ENCODE data around the gene MAPK8IP2. TPM values are rescaled to one million over a fixed set of nuclear protein-coding genes. Genes with fewer than 3 reads are reported as not detected.

Gene MAPK8IP2
- total and polyA plus RNA-seq, 2 of the 4 experiments (the other 2 are of a cell fraction) = under 0.01 to 0.14 TPM

DNA sequence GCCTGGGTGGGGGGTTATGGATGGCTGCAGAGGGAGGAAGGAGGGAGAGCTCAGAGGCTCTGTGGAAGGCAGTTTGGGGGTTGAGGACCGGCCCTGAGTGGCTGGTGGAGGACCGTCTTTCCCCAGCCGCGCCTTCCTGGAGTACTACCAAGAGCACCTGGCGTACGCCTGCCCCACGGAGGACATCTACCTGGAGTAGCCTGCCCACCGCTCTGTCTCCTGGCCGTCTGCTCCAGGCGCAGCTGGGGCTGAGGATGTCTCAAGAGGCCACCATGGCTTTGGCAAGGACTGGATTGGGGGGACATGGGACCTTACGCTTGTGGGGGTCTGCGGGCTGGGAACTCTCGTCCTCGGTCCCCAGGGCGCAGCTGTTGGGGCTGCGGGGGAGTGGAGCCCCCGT lies 10.0 kb downstream of the MAPK8IP2 start:
- Histone ChIP-seq H3K27me3 (ENCODE audit: control insufficient read depth, insufficient read depth, low read length) (peaks cover 59% of the 10 kb centered on the region), H2BK120ac (ENCODE audit: low read depth, low read length) (no peak overlapping the region), H3K79me1 (ENCODE audit: low read depth in 1 of 2, low read length in 2 of 2) (no peaks in the 10 kb centered on the region), H2AFZ (replicated peaks; ENCODE audit: low read length, poor library complexity) (no peak overlapping the region), H3K18ac (ENCODE audit: low read depth, low read length) (no peak overlapping the region), H3K56ac (ENCODE audit: extremely low read depth, insufficient read depth, low read length) (no peak overlapping the region), H3K4ac (ENCODE audit: low read depth, low read length) (no peak overlapping the region), H3K14ac (replicated peaks; ENCODE audit: low read depth, low read length) (no peak overlapping the region), H2BK15ac (ENCODE audit: low read depth, low read length) (no peak overlapping the region), H2BK20ac (ENCODE audit: low read depth, low read length) (no peak overlapping the region), H3K36me3 (ENCODE audit: control insufficient read depth, insufficient read depth, low read length) (no peaks in the 10 kb centered on the region), H4K20me1 (ENCODE audit: insufficient read depth, low read length) (no peaks in the 10 kb centered on the region; the same call in 1 of the 2 replicates), H3K9me3 (ENCODE audit: control insufficient read depth, insufficient read depth, low read length) (no peaks in the 10 kb centered on the region), H2AK5ac (ENCODE audit: low read depth, low read length) (no peak overlapping the region), H2AK9ac (replicated peaks; ENCODE audit: low read depth, low read length, poor library complexity) (no peak overlapping the region), H4K8ac (ENCODE audit: low read depth in 2 of 2, low read length in 2 of 2) (no peak overlapping the region), H3K4me1 (ENCODE audit: control insufficient read depth, insufficient read depth, low read length) (no peaks in the 10 kb centered on the region), H3K4me3 (ENCODE audit: insufficient read depth, low read depth, low read length) (no peak overlapping the region), H3K23ac (ENCODE audit: low read depth, low read length) (no peak overlapping the region), H2BK5ac (ENCODE audit: low read depth, low read length, poor library complexity, severe bottlenecking) (no peak overlapping the region), H4K5ac (ENCODE audit: low read depth, low read length) (no peak overlapping the region), H3K9me1 (ENCODE audit: insufficient read depth, low read length) (no peaks in the 10 kb centered on the region), H3K27ac (ENCODE audit: insufficient read depth, low read length) (no peak overlapping the region), H4K91ac (ENCODE audit: insufficient read depth, low read depth, low read length) (no peak overlapping the region), H3K4me2 (ENCODE audit: low read depth, low read length) (no peak overlapping the region), H3K9ac (ENCODE audit: low read depth, low read length) (no peak overlapping the region)
- intact Hi-C loops (cut with micrococcal nuclease) = no loop called here
- ATAC-seq (ENCODE audit: low read depth) (no peak), DNase-seq (no peak)
- ChIA-PET CTCF (no interaction called here), POLR2A (ENCODE audit: unreplicated experiment) (no interaction called here)
- no peak for TF ChIP-seq POLR2A (IDR thresholded peaks at IDR 0.05; ENCODE audit: low read depth, low read length)
- TF ChIP-seq SMC3 (IDR thresholded peaks at IDR 0.05; ENCODE audit: low read depth, low read length) = no peak
- TF ChIP-seq MAFK (IDR thresholded peaks at IDR 0.05; ENCODE audit: low read depth, low read length) = no peak
- no peak for TF ChIP-seq RFX5 (IDR thresholded peaks at IDR 0.05; ENCODE audit: low read depth, low read length)
- no peak for TF ChIP-seq RAD21 (IDR thresholded peaks at IDR 0.05; ENCODE audit: low read length)
- dilution Hi-C loops (cut with HindIII; ENCODE audit: low sequenced_read_pairs, unreplicated experiment) = no loop called here
- 79% methylated on average over 6 of the region's 17 CpGs; no CpG with 5 or more reads in 1 of the 2 experiments for WGBS, 2 experiments (ENCODE audit: extremely low coverage in 2 of 2, insufficient read length in 1 of 2)
- BruUV-seq (replicated peaks) = no TSS peak
- in situ Hi-C loops (cut with MboI; ENCODE audit: low sequenced_read_pairs) = no loop called here
